ENCODE results near the gene LY9. TPM values are rescaled to one million over a fixed set of nuclear protein-coding genes. Genes with fewer than 3 reads are reported as not detected.

Gene LY9
- total and polyA plus RNA-seq, 2 of the 13 experiments (the other 11 are each of a cell fraction or from before 2014, with no cell fraction given) = not detected

GRCh38 chr1:160780398-160780755 lies 15.6 kb upstream of the LY9 start (continued):
- no peak for TF ChIP-seq ZNF564 (CRISPR knock-in tag; IDR thresholded peaks at IDR 0.05)
- TF ChIP-seq TBX2 (CRISPR knock-in tag; IDR thresholded peaks at IDR 0.05; ENCODE audit: borderline replicate concordance) = no peak
- TF ChIP-seq KDM5B (CRISPR knock-in tag; IDR thresholded peaks at IDR 0.05; ENCODE audit: borderline replicate concordance) = no peak

- DNase-seq (ENCODE audit: low spot score) (no peak), FAIRE-seq (no peak), ATAC-seq (no peak)
- Histone ChIP-seq H3K27ac (ENCODE audit: extremely low read length, insufficient read depth, low read length) (no peak overlapping the region), H3K36me3 (replicated peaks in 1 of 2; ENCODE audit: control insufficient read depth in 1 of 2, insufficient read depth in 2 of 2, low read length in 2 of 2) (no peaks in the 10 kb centered on the region), H3K9ac (ENCODE audit: insufficient read depth, low read depth, low read length) (no peak overlapping the region), H3K4me2 (ENCODE audit: low read depth, low read length) (no peak overlapping the region), H4K20me1 (ENCODE audit: insufficient read depth, low read length) (no peaks in the 10 kb centered on the region), H3K79me2 (ENCODE audit: insufficient read depth, low read length) (no peaks in the 10 kb centered on the region), H2AFZ (ENCODE audit: low read length) (no peak overlapping the region), H3K4me1 (ENCODE audit: insufficient read depth, low read length) (no peaks in the 10 kb centered on the region), H3K4me3 (replicated peaks in 1 of 3; ENCODE audit: insufficient read depth in 1 of 3, low read depth in 2 of 3, low read length in 3 of 3) (no peak overlapping the region), H3K27me3 (ENCODE audit: control insufficient read depth in 1 of 2, insufficient read depth in 2 of 2, low read length in 2 of 2) (peaks cover 0 to 5% of the 10 kb centered on the region in 2 experiments; a peak in 2 of 5 replicates), H3K9me3 (ENCODE audit: low read length) (no peaks in the 10 kb centered on the region)
- CTCF ChIA-PET (ENCODE audit: low intra/inter-chr PET ratio, low total read pairs) = no interaction called here
- POLR2A ChIA-PET = no interaction called here
- WGBS (ENCODE audit: low lambda C conversion rate) = 19% methylated on average over 7 of the region's 8 CpGs
- BruUV-seq (replicated peaks) = no TSS peak
- intact Hi-C loops (cut with micrococcal nuclease; ENCODE audit: unreplicated experiment) (loop anchor here (2.0 kb wide), 1 partner anchor 170 kb away; no protein-coding TSS in a partner anchor), in situ Hi-C loops (cut with HindIII; ENCODE audit: extremely low pct_ligation_motif_present, low pct_unique_long_range_greater_than_20kb) (no loop called here)
- no peak for TF ChIP-seq ZNF749 (CRISPR knock-in tag; IDR thresholded peaks at IDR 0.05; ENCODE audit: borderline replicate concordance)
- no peak for TF ChIP-seq IKZF4 (CRISPR knock-in tag; IDR thresholded peaks at IDR 0.05; ENCODE audit: borderline replicate concordance, low read depth, not compliant biosample characterization)
- no peak for TF ChIP-seq ZNF772 (CRISPR knock-in tag; IDR thresholded peaks at IDR 0.05)
- TF ChIP-seq EP300 (IDR thresholded peaks at IDR 0.05; ENCODE audit: low read depth in 2 of 2, low read length in 2 of 2) = no peak
- TF ChIP-seq EP300 (CRISPR knock-in tag; IDR thresholded peaks at IDR 0.05; ENCODE audit: borderline replicate concordance) = no peak
- no peak for TF ChIP-seq POLR2AphosphoS5 (IDR thresholded peaks at IDR 0.05; ENCODE audit: low read depth, low read length)
- TF ChIP-seq ZNF616 (CRISPR knock-in tag; IDR thresholded peaks at IDR 0.05; ENCODE audit: low read depth) = no peak
- no peak for TF ChIP-seq SIN3A (IDR thresholded peaks at IDR 0.05; ENCODE audit: borderline replicate concordance, low read depth, low read length)
- TF ChIP-seq KLF16 (CRISPR knock-in tag; IDR thresholded peaks at IDR 0.05) = no peak
- no peak for TF ChIP-seq ZNF570 (CRISPR knock-in tag; IDR thresholded peaks at IDR 0.05; ENCODE audit: borderline replicate concordance)
- no peak for TF ChIP-seq TEF (CRISPR knock-in tag; IDR thresholded peaks at IDR 0.05)
- no peak for TF ChIP-seq ERF (CRISPR knock-in tag; IDR thresholded peaks at IDR 0.05)
- TF ChIP-seq ZSCAN12 (CRISPR knock-in tag; IDR thresholded peaks at IDR 0.05) = no peak
- no peak for TF ChIP-seq IKZF1 (IDR thresholded peaks at IDR 0.05)
- TF ChIP-seq NR2C2 (CRISPR knock-in tag; IDR thresholded peaks at IDR 0.05; ENCODE audit: borderline replicate concordance) = no peak
- no peak for TF ChIP-seq ZBTB46 (CRISPR knock-in tag; IDR thresholded peaks at IDR 0.05; ENCODE audit: borderline replicate concordance)
Measured at GRCh38 chr1:160781186-160781766, 14.7 kb upstream of the LY9 start.

Data from HepG2 (cell line).